Heart left ventricle (tissue), 16 donors: ENCODE data around the gene SYCE1. TPM values are rescaled to one million over a fixed set of nuclear protein-coding genes. Genes with fewer than 3 reads are reported as not detected.

Experiments used
- ATAC-seq, 4 donors: fragments of 200-7000 bp; cut with Tn5 transposase; one replicate each; pipeline ENCODE4 v1.9.1; 2020 to 2022; ENCODE audit warnings: moderate library complexity in 4 of 4, mild to moderate bottlenecking in 3 of 4, moderate number of reproducible peaks in 1 of 4
- DNase-seq, 5 donors: peaks; one replicate each; pipeline ENCODE4 v3.0.0-alpha.2; 2020
- H3K27ac ChIP-seq, 12 donors: fragments of 200-600 bp; sonication (generic) in 4 of 12; one replicate each; pipeline versions ENCODE4 v1.5.0 to v1.8.0; 2016 to 2022; ENCODE audit warnings: mild to moderate bottlenecking in 2 of 12
- H3K27me3 ChIP-seq, 9 donors: fragments of 200-600 bp; sonication (generic) in 2 of 9; one replicate each; pipeline versions ENCODE4 v1.5.1 to v1.8.0; 2016 to 2022; ENCODE audit warnings: mild to moderate bottlenecking in 3 of 9
- H3K36me3 ChIP-seq, 9 donors: fragments of 200-600 bp; sonication (generic) in 2 of 9; one replicate each; pipeline versions ENCODE4 v1.5.0 to v1.8.0; 2018 to 2022; ENCODE audit warnings: mild to moderate bottlenecking in 2 of 9
- H3K4me1 ChIP-seq, 12 donors: fragments of 200-600 bp; sonication (generic) in 4 of 12; one replicate each; pipeline versions ENCODE4 v1.5.0 to v1.8.0; 2016 to 2022; ENCODE audit warnings: mild to moderate bottlenecking in 3 of 12
- H3K4me3 ChIP-seq, 12 donors: fragments of 200-600 bp; sonication (generic) in 4 of 12; one replicate each; pipeline versions ENCODE4 v1.5.0 to v1.8.0; 2017 to 2022; ENCODE audit warnings: mild to moderate bottlenecking in 9 of 12, moderate library complexity in 4 of 12
- H3K9me3 ChIP-seq, 12 donors: fragments of 200-600 bp; sonication (generic) in 4 of 12; one replicate each; pipeline versions ENCODE4 v1.5.0 to v1.8.0; 2016 to 2022; ENCODE audit warnings: mild to moderate bottlenecking in 1 of 12
- POLR2A ChIP-seq, 2 donors: fragments of 450-650 bp; IDR thresholded peaks; one replicate each; pipeline ENCODE4 v1.6.1; 2017; ENCODE audit warnings: antibody characterized with exemption in 2 of 2, mild to moderate bottlenecking in 2 of 2, moderate library complexity in 2 of 2
- WGBS, 4 donors: extraction: QIAGEN DNeasy Blood & Tissue Kit in 2 of 4; methylation state at CpG; one replicate each; pipeline versions ENCODE4 v1.1.5 to v1.1.7; 2013 to 2018; 5-methylcytosine and 5-hydroxymethylcytosine counted together
- intact Hi-C, 10 donors: fragments of 100-400 bp; cut with DNase I; formaldehyde crosslinking; loops; one replicate each; pipeline versions ENCODE4 v1.11.1 to v1.14.2; 2022
- polyA plus RNA-seq, 2 donors: library from polyadenylated mRNA; stranded (reverse); fragments of 200-250 nt; gene quantifications; one replicate each; pipeline ENCODE4 v1.2.3, GENCODE V29; 2013
- total RNA-seq, 9 donors: library from RNA; depleted of rRNA in 2 of 9; stranded (reverse); fragments of >200 nt in 2 of 9; fragmentation: NEBNext Ultra II Directional in 3 of 9; extraction: Animal tissue kit (Norgen Biotek cat#: 25700) in 3 of 9; gene quantifications; one replicate each; pipeline versions ENCODE4 v1.1.0 to v1.2.4, GENCODE V29; 2016 to 2023
- TF ChIP-seq, protein P1 (sequence below), 12 donors: fragments of 200-600 bp; sonication (generic) in 4 of 12; IDR thresholded peaks; one replicate each; pipeline versions ENCODE4 v1.5.0 to v1.8.0; 2018 to 2022; ENCODE audit warnings: antibody characterized with exemption in 12 of 12, mild to moderate bottlenecking in 5 of 12
- donor health status: ischemic (EF 13 %, LVEDD 7.1; RV severe dilation, severe dysfunction).
- donor health status: healthy with polysubstance abuse.
- donor health status: DM: no; HTN: yes; CAD: no.
- donor health status: DM: no; HTN: no; CAD: no.
- donor health status: ischemic (EF 25% LVEDD 6.9; RV normal size, moderate dysfunction).
- donor health status: ischemic (EF 25% LVEDD 5.7; RV mildly dilated, moderate dysfunction).
- donor health status: healthy.
- donor health status: DM: yes; HTN: yes; CAD: no.
- donor health status: ischemic (EF 35%, LVEDD 5.7; RV mildly dilated, moderate dysfunction).
- donor health status: nonischemic (EF 11% LVEDD 7.7; RV severe dilation, severe dysfunction).
- donor health status: DM: yes; HTN: yes; CAD: no.
- donor health status: PGD.
- donor health status: ischemic (EF 29% LVEDD 5.4; RV normal size, mild dysfunction).
- donor health status: nonischemic (EF 23%, LVEDD 6.1; RV moderate dilation, normal function).

SYCE1 gene
- total and polyA plus RNA-seq, 11 donors = 0.23 to 0.39 (median 0.35) TPM; not detected in 7

DNA sequence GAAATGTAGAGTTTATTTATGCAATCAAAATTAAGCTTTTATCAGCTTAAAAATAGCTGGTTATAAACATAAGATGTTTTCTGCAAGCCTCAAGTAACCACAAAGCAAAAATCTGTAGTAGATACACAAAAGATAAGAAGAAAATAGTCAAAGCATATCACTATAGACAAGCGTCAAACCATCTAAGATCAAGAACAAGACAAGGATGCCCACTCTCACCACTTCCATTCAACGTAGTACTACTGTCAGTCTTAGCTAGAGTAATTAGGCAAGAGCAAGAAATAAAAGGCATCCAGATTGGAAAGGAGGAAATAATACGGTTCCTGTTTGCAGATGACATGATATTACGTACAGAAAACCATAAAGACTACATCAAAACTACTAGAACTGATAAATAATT is 55.7 kb downstream of the SYCE1 start:
- H3K4me3 ChIP-seq = no peak overlapping the region
- peaks cover 0 to 34% (median 5%) of the 10 kb centered on the region in 12 donors for H3K9me3 ChIP-seq
- no peaks in the 10 kb centered on the region for H3K36me3 ChIP-seq
- intact Hi-C loops = loop anchor here in 1 of 10 donors (10.0 kb wide), 1 partner anchor 175 kb away; the partner anchor contains the start of gene CALY
- no peak for ATAC-seq
- no peak overlapping the region for H3K27ac ChIP-seq
- peaks cover 0 to 11% (median 0%) of the 10 kb centered on the region in 9 donors for H3K27me3 ChIP-seq
- TF ChIP-seq, protein P1, sequence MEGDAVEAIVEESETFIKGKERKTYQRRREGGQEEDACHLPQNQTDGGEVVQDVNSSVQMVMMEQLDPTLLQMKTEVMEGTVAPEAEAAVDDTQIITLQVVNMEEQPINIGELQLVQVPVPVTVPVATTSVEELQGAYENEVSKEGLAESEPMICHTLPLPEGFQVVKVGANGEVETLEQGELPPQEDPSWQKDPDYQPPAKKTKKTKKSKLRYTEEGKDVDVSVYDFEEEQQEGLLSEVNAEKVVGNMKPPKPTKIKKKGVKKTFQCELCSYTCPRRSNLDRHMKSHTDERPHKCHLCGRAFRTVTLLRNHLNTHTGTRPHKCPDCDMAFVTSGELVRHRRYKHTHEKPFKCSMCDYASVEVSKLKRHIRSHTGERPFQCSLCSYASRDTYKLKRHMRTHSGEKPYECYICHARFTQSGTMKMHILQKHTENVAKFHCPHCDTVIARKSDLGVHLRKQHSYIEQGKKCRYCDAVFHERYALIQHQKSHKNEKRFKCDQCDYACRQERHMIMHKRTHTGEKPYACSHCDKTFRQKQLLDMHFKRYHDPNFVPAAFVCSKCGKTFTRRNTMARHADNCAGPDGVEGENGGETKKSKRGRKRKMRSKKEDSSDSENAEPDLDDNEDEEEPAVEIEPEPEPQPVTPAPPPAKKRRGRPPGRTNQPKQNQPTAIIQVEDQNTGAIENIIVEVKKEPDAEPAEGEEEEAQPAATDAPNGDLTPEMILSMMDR (IDR thresholded peaks at IDR 0.05) = no peak
- TF ChIP-seq POLR2A (IDR thresholded peaks at IDR 0.05) = no peak
- 74 to 80% (median 78%) methylated on average over 4 of the region's 4 CpGs for WGBS, 4 donors
- H3K4me1 ChIP-seq = no peaks in the 10 kb centered on the region
- no peak for DNase-seq

Other genes with a start within 250 kb of the SYCE1 start
- gene CALY, start 228.7 kb downstream of the SYCE1 start, total RNA-seq = 1 to 10 TPM in 1 of 9 donors, not detected in 8; 1.7 TPM
- gene CALY, start 228.7 kb downstream of the SYCE1 start, polyA plus RNA-seq = not detected
- gene PRAP1, start 218.2 kb downstream of the SYCE1 start, total RNA-seq = not detected
- not detected for gene PRAP1, start 218.2 kb downstream of the SYCE1 start, polyA plus RNA-seq
- gene FUOM, start 207.6 kb downstream of the SYCE1 start, total RNA-seq = 10 to 100 TPM in 2 of 9 donors, 1 to 10 TPM in 7; 4.3 to 24.1 (median 8.0) TPM
- 10 to 100 TPM in 1 of 2 donors, 1 to 10 TPM in 1; 8.6 to 16.0 TPM for gene FUOM, start 207.6 kb downstream of the SYCE1 start, polyA plus RNA-seq
- gene ECHS1, start 192.2 kb downstream of the SYCE1 start, total RNA-seq = 100 to 1,000 TPM; 148 to 303 (median 201) TPM
- 100 to 1,000 TPM; 132 to 217 TPM for gene ECHS1, start 192.2 kb downstream of the SYCE1 start, polyA plus RNA-seq
- 1 to 10 TPM; 2.1 to 7.3 (median 3.4) TPM for gene PAOX, start 186.3 kb downstream of the SYCE1 start, total RNA-seq
- gene PAOX, start 186.3 kb downstream of the SYCE1 start, polyA plus RNA-seq = 1 to 10 TPM; 2.9 to 4.7 TPM
- 10 to 100 TPM; 11.6 to 29.5 (median 18.1) TPM for gene MTG1, start 171.4 kb downstream of the SYCE1 start, total RNA-seq
- 10 to 100 TPM; 24.8 to 34.2 TPM for gene MTG1, start 171.4 kb downstream of the SYCE1 start, polyA plus RNA-seq
- gene SPRN, start 141.0 kb downstream of the SYCE1 start, total RNA-seq = under 1 TPM in 3 of 9 donors, not detected in 6; 0.11 to 0.25 (median 0.13) TPM
- gene SPRN, start 141.0 kb downstream of the SYCE1 start, polyA plus RNA-seq = under 1 TPM; 0.04 to 0.11 TPM
- 1 to 10 TPM in 1 of 9 donors, under 1 TPM in 8; 0.08 to 1.3 (median 0.34) TPM for gene SCART1, start 111.6 kb downstream of the SYCE1 start, total RNA-seq
- gene SCART1, start 111.6 kb downstream of the SYCE1 start, polyA plus RNA-seq = under 1 TPM; 0.18 to 0.46 TPM
- gene CYP2E1, start 38.2 kb downstream of the SYCE1 start, total RNA-seq = 1 to 10 TPM in 4 of 9 donors, under 1 TPM in 3, not detected in 2; 0.77 to 2.2 (median 1.1) TPM
- gene CYP2E1, start 38.2 kb downstream of the SYCE1 start, polyA plus RNA-seq = under 1 TPM; 0.43 to 0.46 TPM
- gene FRG2B, start 61.2 kb upstream of the SYCE1 start, total RNA-seq = not detected
- gene FRG2B, start 61.2 kb upstream of the SYCE1 start, polyA plus RNA-seq = not detected